IMR-90 (cell line): ENCODE measurements around the gene GAPVD1. TPM values are rescaled to one million over a fixed set of nuclear protein-coding genes. Genes with fewer than 3 reads are reported as not detected.

ENCODE experiments used
- ATAC-seq: fragments of 200-7000 bp; cut with Tn5 transposase; 2 replicates; pipeline ENCODE4 v1.9.1; 2020; ENCODE audit warnings: low read depth, mild to moderate bottlenecking, moderate library complexity
- BruUV-seq: library from RNA; stranded (reverse); fragments of 400-500 nt; replicated peaks from 2 replicates; lab custom pipeline; 2021; lab: Mats Ljungman, UMichigan
- CTCF ChIA-PET: fragments of 300-600 bp; formaldehyde crosslinking; extraction: SDS; loops from one replicate; lab custom pipeline; 2021; ENCODE audit warnings: antibody characterized with exemption; lab: Yijun Ruan, JAX
- POLR2A ChIA-PET: fragments of 300-600 bp; sonication (Branson Sonifier 250); formaldehyde crosslinking; loops from one replicate; lab custom pipeline; 2022; ENCODE audit warnings: antibody characterized with exemption; ENCODE audit not compliant: unreplicated experiment; lab: Charles Lee
- DNase-seq: peaks from one replicate; pipeline ENCODE4 v3.0.0; 2013
- H2AFZ ChIP-seq: replicated peaks from 2 replicates; pipeline ENCODE3; 2013; ENCODE audit warnings: low read length, mild to moderate bottlenecking; ENCODE audit not compliant: poor library complexity
- H2AK5ac ChIP-seq: 2 replicates; pipeline ENCODE4 v1.6.1; 2013; ENCODE audit warnings: low read depth, low read length, inconsistent platforms
- H2AK9ac ChIP-seq: replicated peaks from 2 replicates; pipeline ENCODE3; 2013; ENCODE audit warnings: mild to moderate bottlenecking, low read depth, low read length, moderate library complexity; ENCODE audit not compliant: poor library complexity
- H2BK120ac ChIP-seq: 2 replicates; pipeline ENCODE4 v1.6.1; 2013; ENCODE audit warnings: low read depth, low read length, inconsistent platforms
- H2BK15ac ChIP-seq: 3 replicates; pipeline ENCODE4 v1.6.1; 2013; ENCODE audit warnings: low read depth, low read length, inconsistent platforms
- H2BK20ac ChIP-seq: 2 replicates; pipeline ENCODE4 v1.6.1; 2013; ENCODE audit warnings: low read depth, mild to moderate bottlenecking, inconsistent platforms, low read length, moderate library complexity
- H2BK5ac ChIP-seq: 2 replicates; pipeline ENCODE4 v1.6.1; 2013; ENCODE audit warnings: mild to moderate bottlenecking, low read depth, low read length, inconsistent platforms; ENCODE audit not compliant: poor library complexity, severe bottlenecking
- H3K14ac ChIP-seq: replicated peaks from 2 replicates; pipeline ENCODE4 v1.6.1; 2013; ENCODE audit warnings: low read depth, low read length, inconsistent platforms
- H3K18ac ChIP-seq: 2 replicates; pipeline ENCODE4 v1.6.1; 2013; ENCODE audit warnings: low read depth, low read length, control low read depth
- H3K23ac ChIP-seq: 2 replicates; pipeline ENCODE4 v1.6.1; 2013; ENCODE audit warnings: low read depth, low read length, inconsistent platforms
- H3K27ac ChIP-seq: 2 replicates; pipeline ENCODE4 v1.5.1; 2013; ENCODE audit warnings: mild to moderate bottlenecking, control low read depth, low read length; ENCODE audit not compliant: insufficient read depth
- H3K27me3 ChIP-seq: 2 replicates; pipeline ENCODE4 v1.6.1; 2013; ENCODE audit warnings: low read length; ENCODE audit not compliant: control insufficient read depth, insufficient read depth
- H3K36me3 ChIP-seq: 2 replicates; pipeline ENCODE4 v1.6.1; 2013; ENCODE audit warnings: low read length, mixed read lengths; ENCODE audit not compliant: control insufficient read depth, insufficient read depth
- H3K4ac ChIP-seq: 2 replicates; pipeline ENCODE4 v1.6.1; 2013; ENCODE audit warnings: low read depth, low read length, inconsistent platforms
- H3K4me1 ChIP-seq: 2 replicates; pipeline ENCODE4 v1.6.1; 2013; ENCODE audit warnings: low read length, mixed read lengths; ENCODE audit not compliant: control insufficient read depth, insufficient read depth
- H3K4me2 ChIP-seq: 2 replicates; pipeline ENCODE4 v1.6.1; 2013; ENCODE audit warnings: low read depth, mild to moderate bottlenecking, control low read depth, low read length, moderate library complexity
- H3K4me3 ChIP-seq: 2 replicates; pipeline ENCODE4 v1.5.1; 2013; ENCODE audit warnings: low read depth, mild to moderate bottlenecking, control low read depth, low read length, moderate library complexity; ENCODE audit not compliant: insufficient read depth
- H3K56ac ChIP-seq: 2 replicates; pipeline ENCODE4 v1.6.1; 2013; ENCODE audit warnings: low read length, inconsistent platforms; ENCODE audit not compliant: insufficient read depth; ENCODE audit errors: extremely low read depth
- H3K79me1 ChIP-seq, 2 experiments: 2 replicates each; pipeline ENCODE4 v1.6.1; 2013; ENCODE audit warnings: low read length in 2 of 2, inconsistent platforms in 1 of 2, low read depth in 1 of 2
- H3K9ac ChIP-seq: 2 replicates; pipeline ENCODE4 v1.6.1; 2013; ENCODE audit warnings: low read depth, low read length, control low read depth
- H3K9me1 ChIP-seq: 2 replicates; pipeline ENCODE4 v1.6.1; 2013; ENCODE audit warnings: low read length, inconsistent platforms; ENCODE audit not compliant: insufficient read depth
- H3K9me3 ChIP-seq: 2 replicates; pipeline ENCODE4 v1.6.1; 2013; ENCODE audit warnings: low read length; ENCODE audit not compliant: control insufficient read depth, insufficient read depth
- H4K20me1 ChIP-seq: 2 replicates; pipeline ENCODE4 v1.6.1; 2013; ENCODE audit warnings: low read length, inconsistent platforms; ENCODE audit not compliant: insufficient read depth
- H4K5ac ChIP-seq: 2 replicates; pipeline ENCODE4 v1.6.1; 2013; ENCODE audit warnings: mild to moderate bottlenecking, low read depth, low read length, control low read depth
- H4K8ac ChIP-seq, 2 experiments: 2 replicates each; pipeline ENCODE4 v1.6.1; 2013; ENCODE audit warnings: low read depth in 2 of 2, low read length in 2 of 2, control low read depth in 1 of 2, inconsistent platforms in 1 of 2
- H4K91ac ChIP-seq: 2 replicates; pipeline ENCODE4 v1.6.1; 2013; ENCODE audit warnings: low read depth, low read length, inconsistent platforms; ENCODE audit not compliant: insufficient read depth
- BHLHE40 ChIP-seq: fragments of 150-350 bp; IDR thresholded peaks from 2 replicates; pipeline ENCODE4 v1.6.1; 2016; ENCODE audit warnings: mild to moderate bottlenecking, low read depth, low read length
- CEBPB ChIP-seq: IDR thresholded peaks from 2 replicates; pipeline ENCODE4 v1.6.1; 2012; ENCODE audit warnings: low read depth, low read length, improper control_type of control experiment
- CHD1 ChIP-seq: IDR thresholded peaks from 2 replicates; pipeline ENCODE4 v1.6.1; 2012; ENCODE audit warnings: low read depth, low read length, improper control_type of control experiment
- FOS ChIP-seq: fragments of 150-350 bp; IDR thresholded peaks from 2 replicates; pipeline ENCODE4 v1.6.1; 2016; ENCODE audit warnings: low read depth, low read length
- MAFK ChIP-seq: IDR thresholded peaks from 2 replicates; pipeline ENCODE4 v1.6.1; 2012; ENCODE audit warnings: low read depth, low read length, improper control_type of control experiment
- MAZ ChIP-seq: IDR thresholded peaks from 2 replicates; pipeline ENCODE4 v1.6.1; 2012; ENCODE audit warnings: low read depth, mild to moderate bottlenecking, low read length, improper control_type of control experiment, moderate library complexity, borderline replicate concordance
- MXI1 ChIP-seq: IDR thresholded peaks from 2 replicates; pipeline ENCODE4 v1.6.1; 2012; ENCODE audit warnings: low read depth, mild to moderate bottlenecking, low read length, moderate library complexity, borderline replicate concordance
- NFE2L2 ChIP-seq: fragments of 150-350 bp; IDR thresholded peaks from 2 replicates; pipeline ENCODE4 v1.6.1; 2016; ENCODE audit warnings: low read depth, mild to moderate bottlenecking, low read length
- POLR2A ChIP-seq: IDR thresholded peaks from 2 replicates; pipeline ENCODE4 v1.6.1; 2012; ENCODE audit warnings: mild to moderate bottlenecking, low read depth, low read length
- RAD21 ChIP-seq: IDR thresholded peaks from 2 replicates; pipeline ENCODE4 v1.6.1; 2012; ENCODE audit warnings: low read length, improper control_type of control experiment
- RCOR1 ChIP-seq: IDR thresholded peaks from 2 replicates; pipeline ENCODE4 v1.6.1; 2012; ENCODE audit warnings: mild to moderate bottlenecking, low read length, improper control_type of control experiment; ENCODE audit not compliant: insufficient replicate concordance
- RFX5 ChIP-seq: IDR thresholded peaks from 2 replicates; pipeline ENCODE4 v1.8.0; 2012; ENCODE audit warnings: low read depth, mild to moderate bottlenecking, low read length, moderate library complexity
- SMC3 ChIP-seq: fragments of 150-350 bp; IDR thresholded peaks from 2 replicates; pipeline ENCODE4 v1.6.1; 2016; ENCODE audit warnings: low read depth, mild to moderate bottlenecking, antibody characterized with exemption, low read length, moderate library complexity
- WGBS, 2 experiments: methylation state at CpG; one replicate each; pipeline versions ENCODE4 v1.1.5 to v1.1.7; 2013; ENCODE audit warnings: missing lambda C conversion rate in 2 of 2; ENCODE audit not compliant: insufficient read length in 1 of 2; ENCODE audit errors: extremely low coverage in 2 of 2; 5-methylcytosine and 5-hydroxymethylcytosine counted together
- dilution Hi-C: fragments of 300-500 bp; cut with HindIII; formaldehyde crosslinking; loops from one replicate; pipeline ENCODE4 v1.14.3; 2018; ENCODE audit warnings: low sequenced_read_pairs; ENCODE audit not compliant: unreplicated experiment
- in situ Hi-C: fragments of 300-500 bp; cut with MboI; formaldehyde crosslinking; loops from 3 replicates; pipeline ENCODE4 v1.14.3; 2019; ENCODE audit warnings: low sequenced_read_pairs, inconsistent platforms, mixed read lengths
- intact Hi-C: fragments of 100-400 bp; cut with micrococcal nuclease; formaldehyde crosslinking; loops from 2 replicates; pipeline ENCODE4 v1.10.0; 2022
- polyA plus RNA-seq, 3 experiments: library from polyadenylated mRNA; depleted of rRNA; stranded (reverse); fragments of >200 nt; gene quantifications; 2 replicates each; pipeline ENCODE4 v1.2.3, GENCODE V29; 2012; ENCODE audit warnings: low replicate concordance in 1 of 3
- total RNA-seq: library from RNA; depleted of rRNA; stranded (reverse); fragments of >200 nt; gene quantifications from 2 replicates; pipeline ENCODE4 v1.2.3, GENCODE V29; 2012
- TF ChIP-seq, protein P1 (sequence below): fragments of 150-350 bp; IDR thresholded peaks from 2 replicates; pipeline ENCODE4 v1.6.1; 2017; ENCODE audit warnings: mild to moderate bottlenecking, antibody characterized with exemption, low read length, low read depth
- TF ChIP-seq, protein P2 (sequence below): conservative IDR thresholded peaks from 2 replicates; pipeline ENCODE4 v1.5.1; 2012; ENCODE audit warnings: mild to moderate bottlenecking, low read depth, low read length, improper control_type of control experiment
- TF ChIP-seq, protein P3 (sequence below): fragments of 150-350 bp; IDR thresholded peaks from 2 replicates; pipeline ENCODE4 v1.6.1; 2016; ENCODE audit warnings: low read depth, mild to moderate bottlenecking, low read length, moderate library complexity, borderline replicate concordance

Gene GAPVD1
- total and polyA plus RNA-seq, 2 of the 4 experiments (the other 2 are of a cell fraction): 13.8 to 50.9 TPM

DNA sequence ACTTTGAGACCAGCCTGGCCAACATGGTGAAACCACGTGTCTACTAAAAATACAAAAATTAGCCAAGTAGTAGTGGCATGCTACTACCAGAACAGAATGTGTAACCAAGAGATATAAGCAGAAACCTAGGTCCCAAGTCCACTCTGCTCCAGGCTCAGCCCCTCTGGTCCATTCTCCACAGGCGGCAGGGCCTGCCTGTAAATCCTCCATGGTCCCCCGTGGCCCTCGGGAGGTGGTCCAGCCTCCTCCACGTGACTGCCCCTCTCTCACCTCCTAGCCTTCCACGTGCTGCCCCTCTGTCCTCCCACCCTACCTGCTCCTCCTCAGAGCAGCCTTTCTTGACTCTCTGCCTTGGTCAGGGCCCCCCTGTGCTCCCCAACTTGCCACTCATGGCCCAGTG lies 127.4 kb downstream of the GAPVD1 start:
- Histone ChIP-seq H3K9me3 (no peaks in the 10 kb centered on the region), H3K4me2 (no peak overlapping the region), H3K4ac (no peak overlapping the region), H3K79me1 (no peaks in the 10 kb centered on the region), H4K91ac (no peak overlapping the region), H3K9me1 (no peaks in the 10 kb centered on the region), H2BK15ac (no peak overlapping the region), H3K9ac (no peak overlapping the region), H3K27me3 (no peaks in the 10 kb centered on the region; the same call in 1 of the 2 replicates), H2BK120ac (no peak overlapping the region), H2AK5ac (no peak overlapping the region), H2BK20ac (no peak overlapping the region), H3K18ac (no peak overlapping the region), H3K4me1 (no peaks in the 10 kb centered on the region), H2AK9ac (no peak overlapping the region), H3K27ac (no peak overlapping the region), H4K20me1 (no peaks in the 10 kb centered on the region), H4K5ac (no peak overlapping the region), H4K8ac (no peak overlapping the region), H3K56ac (no peak overlapping the region), H2AFZ (no peak overlapping the region), H3K36me3 (no peaks in the 10 kb centered on the region), H2BK5ac (no peak overlapping the region), H3K14ac (no peak overlapping the region), H3K4me3 (no peak overlapping the region), H3K23ac (no peak overlapping the region)
- POLR2A ChIA-PET: no interaction called here
- DNase-seq (no peak), ATAC-seq (no peak)
- in situ Hi-C loops (no loop called here), intact Hi-C loops (no loop called here), dilution Hi-C loops (no loop called here)
- BruUV-seq: no TSS peak
- CTCF ChIA-PET: no interaction called here
- TF ChIP-seq RFX5 (no peak), RCOR1 (no peak), CHD1 (no peak), MXI1 (no peak), NFE2L2 (no peak), MAFK (no peak), MAZ (no peak), BHLHE40 (no peak), CEBPB (no peak), FOS (no peak), SMC3 (no peak), RAD21 (no peak), POLR2A (no peak)
- TF ChIP-seq, protein P1, sequence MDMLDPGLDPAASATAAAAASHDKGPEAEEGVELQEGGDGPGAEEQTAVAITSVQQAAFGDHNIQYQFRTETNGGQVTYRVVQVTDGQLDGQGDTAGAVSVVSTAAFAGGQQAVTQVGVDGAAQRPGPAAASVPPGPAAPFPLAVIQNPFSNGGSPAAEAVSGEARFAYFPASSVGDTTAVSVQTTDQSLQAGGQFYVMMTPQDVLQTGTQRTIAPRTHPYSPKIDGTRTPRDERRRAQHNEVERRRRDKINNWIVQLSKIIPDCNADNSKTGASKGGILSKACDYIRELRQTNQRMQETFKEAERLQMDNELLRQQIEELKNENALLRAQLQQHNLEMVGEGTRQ: no peak
- TF ChIP-seq, protein P2, sequence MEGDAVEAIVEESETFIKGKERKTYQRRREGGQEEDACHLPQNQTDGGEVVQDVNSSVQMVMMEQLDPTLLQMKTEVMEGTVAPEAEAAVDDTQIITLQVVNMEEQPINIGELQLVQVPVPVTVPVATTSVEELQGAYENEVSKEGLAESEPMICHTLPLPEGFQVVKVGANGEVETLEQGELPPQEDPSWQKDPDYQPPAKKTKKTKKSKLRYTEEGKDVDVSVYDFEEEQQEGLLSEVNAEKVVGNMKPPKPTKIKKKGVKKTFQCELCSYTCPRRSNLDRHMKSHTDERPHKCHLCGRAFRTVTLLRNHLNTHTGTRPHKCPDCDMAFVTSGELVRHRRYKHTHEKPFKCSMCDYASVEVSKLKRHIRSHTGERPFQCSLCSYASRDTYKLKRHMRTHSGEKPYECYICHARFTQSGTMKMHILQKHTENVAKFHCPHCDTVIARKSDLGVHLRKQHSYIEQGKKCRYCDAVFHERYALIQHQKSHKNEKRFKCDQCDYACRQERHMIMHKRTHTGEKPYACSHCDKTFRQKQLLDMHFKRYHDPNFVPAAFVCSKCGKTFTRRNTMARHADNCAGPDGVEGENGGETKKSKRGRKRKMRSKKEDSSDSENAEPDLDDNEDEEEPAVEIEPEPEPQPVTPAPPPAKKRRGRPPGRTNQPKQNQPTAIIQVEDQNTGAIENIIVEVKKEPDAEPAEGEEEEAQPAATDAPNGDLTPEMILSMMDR: no peak
- TF ChIP-seq, protein P3, sequence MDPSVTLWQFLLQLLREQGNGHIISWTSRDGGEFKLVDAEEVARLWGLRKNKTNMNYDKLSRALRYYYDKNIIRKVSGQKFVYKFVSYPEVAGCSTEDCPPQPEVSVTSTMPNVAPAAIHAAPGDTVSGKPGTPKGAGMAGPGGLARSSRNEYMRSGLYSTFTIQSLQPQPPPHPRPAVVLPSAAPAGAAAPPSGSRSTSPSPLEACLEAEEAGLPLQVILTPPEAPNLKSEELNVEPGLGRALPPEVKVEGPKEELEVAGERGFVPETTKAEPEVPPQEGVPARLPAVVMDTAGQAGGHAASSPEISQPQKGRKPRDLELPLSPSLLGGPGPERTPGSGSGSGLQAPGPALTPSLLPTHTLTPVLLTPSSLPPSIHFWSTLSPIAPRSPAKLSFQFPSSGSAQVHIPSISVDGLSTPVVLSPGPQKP: no peak
- 38% methylated on average over 4 of the region's 6 CpGs; no CpG with 5 or more reads in 1 of the 2 experiments for WGBS, 2 experiments
